Measurements from ENCODE around the gene SLIT3. TPM values are rescaled to one million over a fixed set of nuclear protein-coding genes. Genes with fewer than 3 reads are reported as not detected.

SLIT3 gene
- total RNA-seq, 1 donor from 2014 or later, result 0.22 TPM

- H2AFZ ChIP-seq (replicated peaks), result no peak overlapping the region
- Mint-ChIP-seq H3K27me3 (ENCODE audit: insufficient read depth, low read depth) (peaks cover 2% of the 10 kb centered on the region), H3K9me3 (no peaks in the 10 kb centered on the region), H3K27ac (peak overlapping the region; percentile 86), H3K4me1 (peaks cover 43% of the 10 kb centered on the region), H3K4me3 (peak overlapping the region; percentile 70), H3K36me3 (no peaks in the 10 kb centered on the region)
- H4K20me1 ChIP-seq (ENCODE audit: low read depth), result peaks cover 11% of the 10 kb centered on the region
- no peaks in the 10 kb centered on the region for H3K36me3 ChIP-seq
- H3K4me2 ChIP-seq, result peak overlapping the region; percentile 58
- H3K27me3 ChIP-seq, result peaks cover 36% of the 10 kb centered on the region
- H3K27ac ChIP-seq, result no peak overlapping the region
- no peaks in the 10 kb centered on the region for H3K79me2 ChIP-seq (ENCODE audit: low read depth)
- H3K4me3 ChIP-seq, result no peak overlapping the region
- TF ChIP-seq EZH2phosphoT487 (IDR thresholded peaks at IDR 0.05), result no peak
- TF ChIP-seq EZH2 (IDR thresholded peaks at IDR 0.05), result no peak
- no peak for TF ChIP-seq CTCF (IDR thresholded peaks at IDR 0.05)
- H3F3A ChIP-seq (ENCODE audit: low read depth), result peaks cover 10% of the 10 kb centered on the region
- peaks cover 26% of the 10 kb centered on the region for H3K4me1 ChIP-seq
- no peak overlapping the region for H3K9ac ChIP-seq
- H3K9me3 ChIP-seq (ENCODE audit: low read depth), result no peaks in the 10 kb centered on the region
- peak; percentile 74 for DNase-seq (ENCODE audit: low spot score)
These were observed 481.8 kb downstream of the SLIT3 start for GRCh38 chr5:168819004-168819621.

GRCh38 chr5:168818558-168818957 lies 482.4 kb downstream of the SLIT3 start:
- Histone ChIP-seq H3F3A (ENCODE audit: low read depth) (peaks cover 10% of the 10 kb centered on the region), H3K79me2 (ENCODE audit: low read depth) (no peaks in the 10 kb centered on the region), H3K27me3 (peaks cover 35% of the 10 kb centered on the region), H3K4me3 (no peak overlapping the region), H3K27ac (no peak overlapping the region), H3K9me3 (ENCODE audit: low read depth) (no peaks in the 10 kb centered on the region), H3K36me3 (no peaks in the 10 kb centered on the region), H3K4me2 (peak overlapping the region; percentile 58), H3K9ac (no peak overlapping the region), H2AFZ (replicated peaks) (no peak overlapping the region), H4K20me1 (ENCODE audit: low read depth) (peaks cover 11% of the 10 kb centered on the region), H3K4me1 (peaks cover 26% of the 10 kb centered on the region)
- no peak for DNase-seq (ENCODE audit: low spot score)
- Mint-ChIP-seq H3K36me3 (no peaks in the 10 kb centered on the region), H3K4me3 (no peak overlapping the region), H3K27ac (no peak overlapping the region), H3K27me3 (ENCODE audit: insufficient read depth, low read depth) (peaks cover 2% of the 10 kb centered on the region), H3K4me1 (peaks cover 43% of the 10 kb centered on the region), H3K9me3 (no peaks in the 10 kb centered on the region)
- TF ChIP-seq EZH2 (IDR thresholded peaks at IDR 0.05), result no peak

GRCh38 chr5:168817591-168817990 lies 483.3 kb downstream of the SLIT3 start:
- H3K4me1 Mint-ChIP-seq, result peaks cover 43% of the 10 kb centered on the region
- H3K27ac Mint-ChIP-seq, result peak overlapping the region; percentile 6

GRCh38 chr5:168816661-168817060 lies 484.3 kb downstream of the SLIT3 start:
- peaks cover 26% of the 10 kb centered on the region for H3K4me1 ChIP-seq
- no peak overlapping the region for H3K27ac Mint-ChIP-seq

More at GRCh38 chr5:168817591-168817990, 483.3 kb downstream of the SLIT3 start:
- Histone ChIP-seq H3K36me3 (no peaks in the 10 kb centered on the region), H2AFZ (replicated peaks) (no peak overlapping the region), H3K9ac (no peak overlapping the region), H3F3A (ENCODE audit: low read depth) (peaks cover 10% of the 10 kb centered on the region), H3K4me3 (no peak overlapping the region), H3K27me3 (peaks cover 27% of the 10 kb centered on the region), H3K79me2 (ENCODE audit: low read depth) (no peaks in the 10 kb centered on the region), H3K4me1 (peaks cover 26% of the 10 kb centered on the region), H4K20me1 (ENCODE audit: low read depth) (peaks cover 11% of the 10 kb centered on the region), H3K4me2 (no peak overlapping the region), H3K9me3 (ENCODE audit: low read depth) (no peaks in the 10 kb centered on the region), H3K27ac (no peak overlapping the region)
- DNase-seq (ENCODE audit: low spot score), result no peak
- Mint-ChIP-seq H3K4me3 (no peak overlapping the region), H3K9me3 (no peaks in the 10 kb centered on the region), H3K36me3 (no peaks in the 10 kb centered on the region), H3K27me3 (ENCODE audit: insufficient read depth, low read depth) (peaks cover 2% of the 10 kb centered on the region)
- no peak for TF ChIP-seq EZH2 (IDR thresholded peaks at IDR 0.05)

More at GRCh38 chr5:168816661-168817060, 484.3 kb downstream of the SLIT3 start:
- Histone ChIP-seq H3K27ac (no peak overlapping the region), H3K4me3 (no peak overlapping the region), H3K9ac (no peak overlapping the region), H4K20me1 (ENCODE audit: low read depth) (peaks cover 11% of the 10 kb centered on the region), H2AFZ (replicated peaks) (no peak overlapping the region), H3K79me2 (ENCODE audit: low read depth) (no peaks in the 10 kb centered on the region), H3K27me3 (peaks cover 27% of the 10 kb centered on the region), H3F3A (ENCODE audit: low read depth) (peaks cover 10% of the 10 kb centered on the region), H3K36me3 (no peaks in the 10 kb centered on the region), H3K9me3 (ENCODE audit: low read depth) (no peaks in the 10 kb centered on the region), H3K4me2 (no peak overlapping the region)
- Mint-ChIP-seq H3K36me3 (no peaks in the 10 kb centered on the region), H3K4me3 (no peak overlapping the region), H3K4me1 (peaks cover 39% of the 10 kb centered on the region), H3K9me3 (no peaks in the 10 kb centered on the region), H3K27me3 (ENCODE audit: insufficient read depth, low read depth) (peaks cover 2% of the 10 kb centered on the region)
- no peak for DNase-seq (ENCODE audit: low spot score)
- TF ChIP-seq EZH2phosphoT487 (IDR thresholded peaks at IDR 0.05), result no peak
- TF ChIP-seq CTCF (IDR thresholded peaks at IDR 0.05), result no peak
- TF ChIP-seq EZH2 (IDR thresholded peaks at IDR 0.05), result no peak
